Panc1 (cell line): ENCODE measurements around the gene NCAM2.

Experiments
- POLR2AphosphoS5 ChIP-seq: IDR thresholded peaks from 2 replicates; pipeline ENCODE4 v1.6.1; 2012; ENCODE audit warnings: mild to moderate bottlenecking, low read depth, low read length, moderate library complexity
- TF ChIP-seq, protein P1 (sequence below): fragments of 450-650 bp; IDR thresholded peaks from 2 replicates; pipeline ENCODE4 v1.5.1; 2017; ENCODE audit warnings: mild to moderate bottlenecking

DNA sequence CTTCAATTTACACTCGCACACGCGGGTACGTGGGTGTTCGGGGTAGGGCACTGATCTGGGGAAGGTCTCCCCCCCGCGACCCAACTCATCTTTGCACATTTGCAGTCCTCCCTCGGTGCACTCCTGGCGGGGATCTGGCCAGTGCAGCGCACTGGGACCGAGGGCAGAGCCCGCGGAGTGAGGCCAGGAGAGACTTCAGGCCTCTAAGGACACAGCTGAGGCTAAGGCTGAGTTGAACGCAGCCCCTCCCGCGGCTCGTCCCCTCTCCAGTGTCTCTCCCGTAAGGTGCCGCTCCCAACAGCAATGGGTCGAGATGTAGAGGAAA lies 936 bp upstream of the NCAM2 start:
- TF ChIP-seq, protein P1, sequence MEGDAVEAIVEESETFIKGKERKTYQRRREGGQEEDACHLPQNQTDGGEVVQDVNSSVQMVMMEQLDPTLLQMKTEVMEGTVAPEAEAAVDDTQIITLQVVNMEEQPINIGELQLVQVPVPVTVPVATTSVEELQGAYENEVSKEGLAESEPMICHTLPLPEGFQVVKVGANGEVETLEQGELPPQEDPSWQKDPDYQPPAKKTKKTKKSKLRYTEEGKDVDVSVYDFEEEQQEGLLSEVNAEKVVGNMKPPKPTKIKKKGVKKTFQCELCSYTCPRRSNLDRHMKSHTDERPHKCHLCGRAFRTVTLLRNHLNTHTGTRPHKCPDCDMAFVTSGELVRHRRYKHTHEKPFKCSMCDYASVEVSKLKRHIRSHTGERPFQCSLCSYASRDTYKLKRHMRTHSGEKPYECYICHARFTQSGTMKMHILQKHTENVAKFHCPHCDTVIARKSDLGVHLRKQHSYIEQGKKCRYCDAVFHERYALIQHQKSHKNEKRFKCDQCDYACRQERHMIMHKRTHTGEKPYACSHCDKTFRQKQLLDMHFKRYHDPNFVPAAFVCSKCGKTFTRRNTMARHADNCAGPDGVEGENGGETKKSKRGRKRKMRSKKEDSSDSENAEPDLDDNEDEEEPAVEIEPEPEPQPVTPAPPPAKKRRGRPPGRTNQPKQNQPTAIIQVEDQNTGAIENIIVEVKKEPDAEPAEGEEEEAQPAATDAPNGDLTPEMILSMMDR, result no peak
- TF ChIP-seq POLR2AphosphoS5, result no peak
